SK-N-SH treated with all-trans-retinoic acid at 6 μM for 48 hours (cell line): ENCODE measurements around the gene TACR2.

Experiments used
- ATAC-seq: fragments of 200-7000 bp; cut with Tn5 transposase; 3 replicates; pipeline ENCODE4 v1.9.1; 2020; ENCODE audit warnings: mild to moderate bottlenecking, moderate library complexity
- BACH2 ChIP-seq: fragments of 250-450 bp; sonication (Bioruptor Pico); IDR thresholded peaks from 2 replicates; pipeline ENCODE4 v1.9.0; 2021; ENCODE audit warnings: mild to moderate bottlenecking, borderline replicate concordance
- CSDC2 ChIP-seq: fragments of 250-450 bp; sonication (Bioruptor Pico); IDR thresholded peaks from 2 replicates; pipeline ENCODE4 v1.5.0; 2020; ENCODE audit warnings: mild to moderate bottlenecking, moderate library complexity
- GLIS3 ChIP-seq: fragments of 250-450 bp; sonication (Bioruptor Pico); IDR thresholded peaks from 2 replicates; pipeline ENCODE4 v1.5.0; 2020; ENCODE audit warnings: mild to moderate bottlenecking, moderate library complexity
- OSR1 ChIP-seq: fragments of 250-450 bp; sonication (Bioruptor Pico); IDR thresholded peaks from 2 replicates; pipeline ENCODE4 v1.8.0; 2022; ENCODE audit warnings: moderate library complexity, mild to moderate bottlenecking, inconsistent platforms
- PATZ1 ChIP-seq: fragments of 250-450 bp; sonication (Bioruptor Pico); IDR thresholded peaks from 2 replicates; pipeline ENCODE4 v1.8.0; 2020; ENCODE audit warnings: mild to moderate bottlenecking, moderate library complexity, borderline replicate concordance
- RARB ChIP-seq: fragments of 250-450 bp; sonication (Bioruptor Pico); IDR thresholded peaks from 2 replicates; pipeline ENCODE4 v1.8.0; 2021; ENCODE audit warnings: mild to moderate bottlenecking, moderate library complexity
- SNAI2 ChIP-seq: fragments of 250-450 bp; sonication (Bioruptor Pico); IDR thresholded peaks from 2 replicates; pipeline ENCODE4 v1.5.0; 2020; ENCODE audit warnings: mild to moderate bottlenecking, moderate library complexity
- TCF4 ChIP-seq: fragments of 250-450 bp; sonication (Bioruptor Pico); IDR thresholded peaks from 2 replicates; pipeline ENCODE4 v1.8.0; 2021; ENCODE audit warnings: mild to moderate bottlenecking, moderate library complexity, borderline replicate concordance
- TOX ChIP-seq: fragments of 250-450 bp; sonication (Bioruptor Pico); IDR thresholded peaks from 2 replicates; pipeline ENCODE4 v1.8.0; 2021; ENCODE audit warnings: mild to moderate bottlenecking, moderate library complexity, borderline replicate concordance
- TSHZ2 ChIP-seq: fragments of 250-450 bp; sonication (Bioruptor Pico); IDR thresholded peaks from 2 replicates; pipeline ENCODE4 v1.5.0; 2020; ENCODE audit warnings: mild to moderate bottlenecking, moderate library complexity
- ZC3H10 ChIP-seq: fragments of 250-450 bp; sonication (Bioruptor Pico); IDR thresholded peaks from 2 replicates; pipeline ENCODE4 v1.5.1; 2021; ENCODE audit warnings: mild to moderate bottlenecking, moderate library complexity
- ZFP3 ChIP-seq: fragments of 250-450 bp; sonication (Bioruptor Pico); IDR thresholded peaks from 2 replicates; pipeline ENCODE4 v1.5.0; 2020; ENCODE audit warnings: mild to moderate bottlenecking, moderate library complexity
- ZFP30 ChIP-seq: fragments of 450-650 bp; formaldehyde crosslinking; IDR thresholded peaks from 2 replicates; pipeline ENCODE4 v1.5.0; 2022; ENCODE audit warnings: mild to moderate bottlenecking, moderate library complexity
- ZNF70 ChIP-seq: fragments of 450-650 bp; formaldehyde crosslinking; IDR thresholded peaks from 2 replicates; pipeline ENCODE4 v1.5.0; 2020; ENCODE audit warnings: mild to moderate bottlenecking, moderate library complexity
- ZNF8 ChIP-seq: fragments of 450-650 bp; formaldehyde crosslinking; IDR thresholded peaks from 2 replicates; pipeline ENCODE4 v1.5.0; 2020; ENCODE audit warnings: mild to moderate bottlenecking, moderate library complexity

TACR2 gene

GRCh38 chr10:69374242-69374641 lies 42.5 kb downstream of the TACR2 start:
- no peak for ATAC-seq
- TF ChIP-seq SNAI2 (CRISPR knock-in tag) (no peak), ZFP3 (CRISPR knock-in tag) (no peak), CSDC2 (no peak), TOX (no peak), ZNF8 (CRISPR knock-in tag) (no peak), RARB (CRISPR knock-in tag) (no peak), OSR1 (no peak), TSHZ2 (CRISPR knock-in tag) (no peak), GLIS3 (CRISPR knock-in tag) (no peak), ZC3H10 (CRISPR knock-in tag) (no peak), ZNF70 (CRISPR knock-in tag) (no peak), PATZ1 (CRISPR knock-in tag) (no peak), BACH2 (no peak), ZFP30 (CRISPR knock-in tag) (no peak), TCF4 (CRISPR knock-in tag) (no peak)

GRCh38 chr10:69372126-69372980 lies 44.4 kb downstream of the TACR2 start:
- ATAC-seq = no peak

More at GRCh38 chr10:69372126-69372980, 44.4 kb downstream of the TACR2 start:
- no peak for TF ChIP-seq ZC3H10 (CRISPR knock-in tag)
- no peak for TF ChIP-seq PATZ1 (CRISPR knock-in tag)
- no peak for TF ChIP-seq TSHZ2 (CRISPR knock-in tag)
- no peak for TF ChIP-seq ZNF8 (CRISPR knock-in tag)
- TF ChIP-seq ZFP3 (CRISPR knock-in tag) = no peak
- TF ChIP-seq OSR1 = no peak
